ENCODE measurements around the gene FAM83E. TPM values are rescaled to one million over a fixed set of nuclear protein-coding genes. Genes with fewer than 3 reads are reported as not detected.

FAM83E gene
- polyA plus RNA-seq, 3 donors = not detected

DNA sequence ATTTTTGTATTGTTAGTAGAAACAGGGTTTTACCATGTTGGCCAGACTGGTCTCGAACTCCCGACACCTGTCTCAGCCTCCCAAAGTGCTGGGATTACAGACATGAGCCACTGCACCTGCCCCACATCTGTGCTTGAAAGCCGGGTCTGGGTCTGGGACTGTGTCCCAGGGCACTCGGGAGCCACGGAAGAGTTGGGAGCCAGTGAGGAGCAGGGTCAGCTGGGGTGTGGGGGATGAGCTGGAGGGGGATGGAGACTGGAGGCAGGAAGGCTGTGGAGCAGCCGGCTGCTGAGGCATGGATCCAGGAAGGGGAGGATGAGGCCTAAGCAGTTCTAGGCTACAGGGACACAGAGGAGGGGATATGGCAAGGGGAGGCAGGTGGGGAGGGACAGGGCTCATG is 19.0 kb downstream of the FAM83E start:
- no peak overlapping the region for H3K4me3 ChIP-seq (replicated peaks in 1 of 3; ENCODE audit: low read depth in 2 of 3, low read length in 3 of 3)
- 96% methylated on average over 6 of the region's 6 CpGs for WGBS (ENCODE audit: insufficient coverage)
- no peaks in the 10 kb centered on the region for H3K27me3 ChIP-seq (ENCODE audit: control insufficient read depth in 2 of 2, insufficient read depth in 2 of 2, low read length in 2 of 2)
- H3K9me3 ChIP-seq (replicated peaks in 1 of 2; ENCODE audit: control insufficient read depth in 1 of 2, insufficient read depth in 1 of 2, low read length in 2 of 2) = no peaks in the 10 kb centered on the region
- no peak overlapping the region for H3K4me2 ChIP-seq (replicated peaks; ENCODE audit: extremely low read depth, low read length, poor library complexity, severe bottlenecking)
- no peaks in the 10 kb centered on the region for H3K4me1 ChIP-seq (ENCODE audit: control insufficient read depth in 1 of 2, insufficient read depth in 2 of 2, low read length in 2 of 2)
- no peak overlapping the region for H2AFZ ChIP-seq (ENCODE audit: insufficient read depth, low read depth, low read length, poor library complexity, severe bottlenecking)
- no peak for DNase-seq
- intact Hi-C loops (cut with micrococcal nuclease) = no loop called here
- no peak overlapping the region for H3K27ac ChIP-seq (ENCODE audit: low read depth in 1 of 2, low read length in 2 of 2)
- peaks cover 6 to 9% (median 8%) of the 10 kb centered on the region in 3 donors for H3K27me3 Mint-ChIP-seq (ENCODE audit: low read depth in 3 of 3)
- H4K20me1 ChIP-seq (ENCODE audit: insufficient read depth, low read length) = no peaks in the 10 kb centered on the region
- no peak for TF ChIP-seq CTCF (IDR thresholded peaks at IDR 0.05)
- H3K79me2 ChIP-seq (ENCODE audit: insufficient read depth, low read length) = no peaks in the 10 kb centered on the region
- no peaks in the 10 kb centered on the region for H3K36me3 ChIP-seq (replicated peaks in 1 of 2; ENCODE audit: control insufficient read depth in 1 of 2, insufficient read depth in 2 of 2, low read length in 2 of 2)
- no peak overlapping the region for H3K9ac ChIP-seq (ENCODE audit: insufficient read depth, low read length, poor library complexity, severe bottlenecking)
- H3K36me3 Mint-ChIP-seq = no peaks in the 10 kb centered on the region
- no peak overlapping the region for H3K27ac Mint-ChIP-seq
- H3K4me3 Mint-ChIP-seq = no peak overlapping the region
- peaks cover 0 to 2% (median 0%) of the 10 kb centered on the region in 7 donors for H3K9me3 Mint-ChIP-seq
- no peaks in the 10 kb centered on the region for H3K4me1 Mint-ChIP-seq

- H3K27me3 ChIP-seq (ENCODE audit: control insufficient read depth in 2 of 2, insufficient read depth in 2 of 2, low read length in 2 of 2) = no peaks in the 10 kb centered on the region
Measured at GRCh38 chr19:48595171-48595570, 19.7 kb downstream of the FAM83E start.

More at GRCh38 chr19:48595171-48595570, 19.7 kb downstream of the FAM83E start:
- H3K4me3 ChIP-seq (replicated peaks in 1 of 3; ENCODE audit: low read depth in 2 of 3, low read length in 3 of 3) = no peak overlapping the region
- TF ChIP-seq CTCF (IDR thresholded peaks at IDR 0.05) = no peak
- no peaks in the 10 kb centered on the region for H3K79me2 ChIP-seq (ENCODE audit: insufficient read depth, low read length)
- Mint-ChIP-seq H3K4me3 (peak overlapping the region in 1 of 2 donors; percentile 14), H3K36me3 (no peaks in the 10 kb centered on the region), H3K9me3 (peaks cover 0 to 2% (median 0%) of the 10 kb centered on the region in 7 donors), H3K27ac (no peak overlapping the region), H3K27me3 (ENCODE audit: low read depth in 3 of 3) (peaks cover 6 to 14% (median 8%) of the 10 kb centered on the region in 3 donors), H3K4me1 (no peaks in the 10 kb centered on the region)
- H3K9ac ChIP-seq (ENCODE audit: insufficient read depth, low read length, poor library complexity, severe bottlenecking) = no peak overlapping the region
- no peaks in the 10 kb centered on the region for H3K9me3 ChIP-seq (replicated peaks in 1 of 2; ENCODE audit: control insufficient read depth in 1 of 2, insufficient read depth in 1 of 2, low read length in 2 of 2)
- no peaks in the 10 kb centered on the region for H4K20me1 ChIP-seq (ENCODE audit: insufficient read depth, low read length)
- no peaks in the 10 kb centered on the region for H3K36me3 ChIP-seq (replicated peaks in 1 of 2; ENCODE audit: control insufficient read depth in 1 of 2, insufficient read depth in 2 of 2, low read length in 2 of 2)
- H3K4me2 ChIP-seq (replicated peaks; ENCODE audit: extremely low read depth, low read length, poor library complexity, severe bottlenecking) = no peak overlapping the region
- intact Hi-C loops (cut with micrococcal nuclease) = no loop called here
- H3K27ac ChIP-seq (ENCODE audit: low read depth in 1 of 2, low read length in 2 of 2) = no peak overlapping the region
- no peak overlapping the region for H2AFZ ChIP-seq (ENCODE audit: insufficient read depth, low read depth, low read length, poor library complexity, severe bottlenecking)
- H3K4me1 ChIP-seq (ENCODE audit: control insufficient read depth in 1 of 2, insufficient read depth in 2 of 2, low read length in 2 of 2) = no peaks in the 10 kb centered on the region
- DNase-seq = no peak
- WGBS (ENCODE audit: insufficient coverage) = 80% methylated on average over 6 of the region's 9 CpGs
